GM19397 (cell line): Measurements from ENCODE around the gene FAM89B.

Experiments used
- ATAC-seq: cut with Tn5 transposase; IDR thresholded peaks from one replicate; pipeline ENCODE4 v1.9.1; 2021; ENCODE audit warnings: mild to moderate bottlenecking, moderate library complexity; ENCODE audit not compliant: unreplicated experiment

The FAM89B gene

DNA sequence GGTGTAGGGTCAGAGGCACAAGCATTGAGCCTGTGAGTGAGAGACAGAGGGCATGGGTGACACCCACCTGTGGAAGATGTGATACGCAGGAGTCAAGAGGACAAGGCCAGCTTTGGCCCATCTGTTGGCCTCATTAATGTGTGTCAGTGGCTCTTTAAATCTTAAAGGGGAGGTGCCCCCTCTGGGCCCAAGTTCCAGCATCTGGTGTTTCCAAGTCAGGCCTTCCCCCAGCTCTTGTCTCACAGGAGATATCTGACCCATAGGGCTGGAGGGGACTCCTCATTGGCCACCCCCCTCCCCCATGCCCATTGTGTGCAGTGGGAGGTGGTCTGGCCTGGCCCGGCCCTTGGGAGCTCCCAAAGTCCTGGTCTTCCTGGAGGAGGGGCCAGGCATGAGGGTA, 14.3 kb downstream of the FAM89B start:
- ATAC-seq: no peak

DNA sequence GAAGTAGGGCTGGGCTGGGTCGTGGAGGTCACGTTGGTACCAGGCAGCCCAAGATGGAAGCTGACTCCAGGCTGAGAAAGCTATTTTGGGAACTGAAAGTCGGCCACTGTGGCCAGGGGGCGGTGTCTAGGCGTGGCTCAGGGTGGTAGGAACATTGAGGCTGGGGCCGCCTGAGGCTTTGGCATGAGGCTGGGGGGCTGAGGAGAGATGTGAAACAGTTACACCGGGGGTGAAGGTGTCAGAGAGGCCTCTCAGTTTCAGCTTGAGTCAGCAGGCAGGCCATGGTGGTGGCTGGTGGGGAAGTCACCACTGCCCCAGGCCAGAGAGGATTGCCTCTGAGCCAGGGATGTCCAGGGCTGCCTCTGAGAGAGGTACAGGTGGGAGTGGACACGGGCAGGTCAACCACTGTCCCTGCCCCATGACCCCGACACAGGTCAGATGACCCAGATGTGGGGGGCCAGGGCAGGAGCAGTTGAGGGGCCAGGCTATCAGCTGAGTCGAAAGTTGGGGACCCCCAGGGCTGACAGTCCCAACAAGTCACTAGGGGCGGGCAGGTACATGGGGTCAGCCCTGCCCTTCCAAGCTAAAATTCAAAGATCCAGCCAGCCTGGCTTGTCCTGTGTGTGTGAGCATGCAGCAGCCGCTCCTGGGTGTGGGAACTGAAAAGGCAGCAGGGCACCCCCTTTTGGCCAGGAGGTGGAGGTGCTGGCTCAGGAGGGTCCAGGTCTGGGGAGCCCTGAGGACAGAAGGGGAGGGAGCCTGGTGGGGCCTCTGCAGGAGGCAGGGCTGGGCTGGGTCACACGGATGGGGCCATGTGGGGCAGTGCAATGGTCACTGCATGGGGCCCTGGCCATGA, 16.1 kb downstream of the FAM89B start:
- peak; percentile 65 for ATAC-seq

DNA sequence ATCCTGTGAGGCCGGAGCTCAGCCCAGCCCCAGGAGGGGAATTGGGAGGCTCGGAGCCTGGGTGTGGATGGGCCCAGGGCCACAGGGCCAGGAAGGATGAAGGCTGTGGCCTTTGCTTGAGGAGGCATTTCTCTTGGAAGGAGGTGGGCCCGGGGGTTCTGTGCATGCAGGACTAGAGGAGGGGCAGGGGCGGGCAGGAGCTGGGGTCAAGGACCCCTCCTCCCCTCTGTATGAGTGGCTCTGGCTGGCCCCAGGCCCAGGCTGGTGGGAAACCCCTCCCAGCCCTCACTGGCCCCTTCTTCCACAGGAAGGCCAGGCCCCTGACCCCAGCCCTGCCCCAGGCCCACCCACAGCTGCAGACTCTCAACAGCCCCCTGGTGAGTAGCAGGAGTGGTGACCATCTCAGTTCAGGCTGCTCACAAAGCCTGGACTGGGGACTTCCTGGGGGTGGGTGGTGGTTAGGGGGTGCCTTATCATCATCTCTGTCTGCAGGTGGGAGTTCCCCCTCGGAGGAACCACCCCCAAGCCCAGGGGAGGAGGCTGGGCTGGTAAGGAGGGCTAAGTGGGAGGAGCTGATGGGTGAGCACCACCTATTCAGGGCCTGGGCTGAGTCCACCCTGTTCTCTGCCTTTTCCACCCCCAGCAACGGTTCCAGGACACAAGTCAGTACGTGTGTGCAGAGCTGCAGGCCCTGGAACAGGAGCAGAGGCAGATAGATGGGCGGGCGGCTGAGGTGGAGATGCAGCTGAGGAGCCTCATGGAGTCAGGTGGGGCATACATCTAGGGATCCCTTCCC, 17.3 kb downstream of the FAM89B start:
- ATAC-seq: no peak

DNA sequence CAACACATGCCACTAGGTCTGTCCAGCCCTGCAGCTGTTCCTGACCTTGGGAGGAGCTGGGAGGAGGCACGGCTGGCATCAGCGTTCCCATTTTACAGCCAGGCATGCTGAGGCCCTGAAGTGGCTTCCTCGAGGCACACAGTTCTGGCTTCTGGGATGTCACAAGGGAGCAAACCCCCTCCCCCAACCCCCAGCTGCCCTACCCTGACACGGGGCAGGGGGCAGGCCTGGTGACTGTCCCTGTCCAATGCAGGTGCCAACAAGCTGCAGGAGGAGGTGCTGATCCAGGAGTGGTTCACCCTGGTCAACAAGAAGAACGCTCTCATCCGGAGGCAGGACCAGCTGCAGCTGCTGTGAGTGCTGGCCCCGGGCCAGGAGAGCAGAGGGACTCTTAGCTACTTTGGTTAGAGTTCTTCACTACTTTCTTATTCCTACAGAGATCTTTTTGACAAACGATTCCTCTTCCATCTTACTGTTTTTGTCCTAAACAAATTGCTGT, 18.0 kb downstream of the FAM89B start:
- no peak for ATAC-seq

DNA sequence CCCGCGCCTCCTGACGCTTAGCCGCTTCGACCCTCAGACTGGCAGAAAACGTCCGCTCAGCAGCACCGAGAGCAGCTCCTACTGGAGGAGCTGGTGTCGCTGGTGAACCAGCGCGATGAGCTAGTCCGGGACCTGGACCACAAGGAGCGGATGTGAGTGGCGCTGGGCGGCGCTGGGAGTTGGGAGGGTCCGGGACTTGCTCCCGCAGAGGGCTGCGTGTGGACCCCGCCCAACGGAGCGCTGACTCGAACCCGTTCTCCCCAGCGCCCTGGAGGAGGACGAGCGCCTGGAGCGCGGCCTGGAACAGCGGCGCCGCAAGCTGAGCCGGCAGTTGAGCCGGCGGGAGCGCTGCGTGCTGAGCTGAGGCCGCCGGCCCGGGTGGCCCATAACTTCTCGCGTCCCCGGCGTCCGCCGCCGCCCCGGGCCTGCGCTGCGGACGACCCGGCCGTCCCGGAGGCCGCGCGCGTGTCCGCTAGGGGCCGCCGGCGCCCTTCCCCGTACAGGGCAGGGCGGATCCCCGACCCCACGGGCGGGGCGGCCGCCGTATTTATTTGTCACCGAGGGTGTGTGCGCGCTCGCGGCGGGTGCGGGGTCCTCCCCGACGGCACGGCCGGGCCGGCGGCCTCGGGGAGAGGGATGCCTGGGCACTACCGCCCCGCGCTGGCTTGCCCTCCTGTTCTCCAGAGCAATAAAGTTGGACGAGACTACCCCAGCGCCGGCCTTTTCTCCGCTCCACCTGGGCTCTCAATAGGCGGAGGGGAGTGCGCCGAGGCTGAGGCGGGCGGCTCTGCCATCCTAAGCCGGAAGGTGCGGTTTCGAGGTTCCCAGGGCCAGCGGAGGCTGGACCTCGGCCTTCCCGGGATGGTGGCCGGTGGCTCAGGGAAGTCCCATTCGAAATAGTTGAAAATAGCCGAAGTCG, 19.9 kb downstream of the FAM89B start:
- no peak for ATAC-seq

DNA sequence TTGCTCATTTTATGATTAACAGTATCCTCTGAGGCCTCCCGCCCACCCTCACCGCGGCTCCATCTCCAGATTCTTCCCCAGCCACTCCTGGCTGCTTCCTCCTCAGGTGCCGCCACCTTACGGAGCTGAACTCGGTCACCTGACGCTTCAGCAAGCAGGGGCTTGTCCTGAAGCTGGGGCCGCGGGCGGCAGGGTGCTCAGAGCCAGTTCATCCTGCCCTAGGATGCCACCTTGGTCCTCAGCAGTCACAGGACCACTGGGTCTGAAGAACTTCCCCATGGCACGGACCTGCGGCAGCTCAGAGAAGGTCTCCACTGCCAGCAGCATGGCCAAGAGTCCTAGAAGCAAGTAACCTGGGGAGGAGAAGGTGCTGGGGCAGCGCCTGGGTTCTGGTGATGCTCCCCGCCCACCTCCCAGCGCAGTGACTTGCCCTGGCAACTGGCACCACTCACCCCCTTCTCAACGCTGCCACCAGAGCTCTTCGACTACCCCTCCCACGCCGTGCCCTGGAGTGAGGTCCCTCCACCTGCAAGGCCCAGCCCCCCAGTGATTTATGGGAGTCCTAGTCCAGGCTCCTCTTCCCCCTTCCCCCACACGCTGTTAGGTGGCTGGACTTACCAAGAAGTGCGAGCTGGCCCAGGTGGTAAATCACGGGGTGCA, 20.6 kb downstream of the FAM89B start:
- ATAC-seq: no peak

DNA sequence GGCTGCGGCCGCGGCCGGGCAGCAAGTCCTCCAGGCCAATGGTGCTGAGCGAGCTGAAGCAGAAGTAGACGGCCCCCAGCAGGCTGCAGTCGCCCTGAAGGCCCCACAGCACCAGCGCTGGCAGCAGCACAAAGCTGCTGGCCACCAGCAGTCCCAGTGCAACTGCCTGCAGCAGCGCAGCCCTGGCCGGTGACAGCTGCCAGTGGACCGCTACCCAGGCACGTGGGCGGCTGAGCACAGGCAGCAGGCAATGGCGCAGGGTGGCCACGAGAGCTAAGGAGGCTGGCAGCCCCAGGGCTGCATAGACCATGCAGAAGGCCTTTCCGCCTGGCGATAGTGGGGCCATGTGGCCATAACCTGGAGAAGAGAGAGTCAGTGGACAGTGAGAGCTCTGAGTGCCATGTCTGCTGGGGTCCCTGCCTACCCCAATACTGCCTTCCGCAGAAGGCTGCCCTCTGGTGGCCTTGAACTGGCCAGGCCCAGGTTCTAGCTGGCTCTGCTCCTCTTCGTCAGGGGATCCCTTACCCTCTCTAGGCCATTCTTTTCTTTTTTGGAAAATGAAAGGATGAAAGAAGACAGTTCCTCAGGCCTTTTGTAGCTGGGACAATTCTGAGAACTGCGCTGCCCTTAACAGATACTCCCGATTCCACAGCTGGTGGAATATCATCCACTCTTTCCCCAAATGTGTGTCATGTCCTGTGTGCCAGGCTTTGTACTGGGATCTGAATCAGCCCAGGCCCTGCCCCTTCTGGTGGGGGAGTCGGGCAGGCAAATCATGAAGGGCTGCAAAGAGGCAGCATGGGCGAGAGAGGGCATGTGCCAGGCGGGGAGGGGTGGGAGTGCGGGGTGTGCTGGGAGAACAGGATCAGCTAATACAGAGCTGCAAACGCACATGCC, 21.4 kb downstream of the FAM89B start:
- no peak for ATAC-seq

DNA sequence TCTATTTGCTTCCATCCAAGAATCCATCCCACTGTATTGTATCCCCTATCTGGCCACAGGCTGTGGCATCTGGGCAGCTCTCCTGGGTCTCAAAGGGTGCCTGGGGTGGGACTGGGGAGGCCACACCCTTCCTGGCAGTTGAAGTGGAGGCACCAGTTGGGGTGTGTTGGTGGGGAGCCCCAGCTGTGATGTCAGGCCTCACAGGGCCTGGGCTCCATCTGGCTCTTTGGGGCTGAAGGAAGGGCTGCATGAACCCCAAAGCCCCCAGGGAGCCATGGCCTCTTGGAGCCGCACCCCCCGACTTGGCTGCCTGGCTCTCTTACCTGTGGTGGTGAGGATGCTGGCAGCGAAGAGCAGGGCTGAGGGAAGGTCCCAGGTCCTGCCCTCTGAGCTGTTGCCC, 22.8 kb downstream of the FAM89B start:
- ATAC-seq: no peak

DNA sequence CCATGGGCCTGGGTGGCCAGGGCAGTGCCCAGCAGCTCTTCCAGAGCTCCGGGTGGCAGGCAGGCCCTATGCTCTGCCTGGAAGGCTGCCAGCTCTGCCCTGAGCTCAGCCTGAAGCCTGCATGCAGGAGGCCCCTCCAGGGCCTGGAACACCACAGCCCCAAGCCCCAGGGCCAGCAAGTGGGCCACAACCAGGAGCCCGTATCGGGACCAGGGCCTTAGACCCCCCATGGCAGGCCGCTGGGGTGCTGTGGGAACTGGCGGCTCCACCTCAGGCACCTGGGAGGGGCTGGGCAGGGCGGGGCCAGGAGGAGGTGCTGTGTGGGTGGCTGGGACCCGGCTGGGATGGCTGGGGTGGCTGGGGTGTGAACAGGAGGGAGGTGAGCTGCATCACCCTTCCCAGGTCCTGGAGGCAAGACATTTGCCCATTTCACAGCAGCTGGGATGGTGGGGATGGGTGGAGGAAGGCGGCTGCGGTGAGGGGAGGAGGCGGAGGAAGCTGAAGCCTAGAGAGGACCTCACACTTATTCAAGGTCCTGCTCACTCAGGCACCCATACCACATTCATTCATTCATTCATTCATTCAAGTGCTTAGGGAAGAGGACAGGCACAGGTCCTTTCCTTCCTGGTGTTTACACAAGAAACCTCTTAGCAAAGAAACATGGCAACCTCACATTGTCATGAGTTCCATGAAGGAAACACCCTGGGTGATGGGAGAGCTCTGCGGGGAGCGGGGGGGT, 23.4 kb downstream of the FAM89B start, which contains the start of gene KCNK7:
TSS of gene KCNK7 (minus strand) at position 258 of the 739 bp plus-strand sequence. CDS start at position 230, 28 bp downstream.
- ATAC-seq: no peak

DNA sequence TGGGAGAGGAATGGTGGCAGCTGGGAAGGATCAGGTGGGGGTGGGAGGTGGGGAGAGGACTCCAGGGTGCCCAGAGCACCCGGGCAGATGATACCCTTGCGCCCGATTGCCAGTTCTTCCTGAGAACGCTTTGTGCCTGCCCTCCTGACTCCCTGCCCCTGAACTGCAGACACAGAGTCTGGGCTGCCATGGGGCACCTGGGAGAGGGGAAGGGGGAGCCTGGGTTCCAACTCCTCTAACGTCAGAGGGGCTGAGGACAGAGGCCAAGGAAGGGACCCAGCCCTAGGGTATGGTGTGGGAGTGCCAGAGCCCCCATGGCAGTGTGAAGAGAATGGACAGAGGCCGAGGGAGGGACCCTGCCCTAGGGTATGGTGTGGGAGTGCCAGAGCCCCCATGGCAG, 24.2 kb downstream of the FAM89B start:
- no peak for ATAC-seq

DNA sequence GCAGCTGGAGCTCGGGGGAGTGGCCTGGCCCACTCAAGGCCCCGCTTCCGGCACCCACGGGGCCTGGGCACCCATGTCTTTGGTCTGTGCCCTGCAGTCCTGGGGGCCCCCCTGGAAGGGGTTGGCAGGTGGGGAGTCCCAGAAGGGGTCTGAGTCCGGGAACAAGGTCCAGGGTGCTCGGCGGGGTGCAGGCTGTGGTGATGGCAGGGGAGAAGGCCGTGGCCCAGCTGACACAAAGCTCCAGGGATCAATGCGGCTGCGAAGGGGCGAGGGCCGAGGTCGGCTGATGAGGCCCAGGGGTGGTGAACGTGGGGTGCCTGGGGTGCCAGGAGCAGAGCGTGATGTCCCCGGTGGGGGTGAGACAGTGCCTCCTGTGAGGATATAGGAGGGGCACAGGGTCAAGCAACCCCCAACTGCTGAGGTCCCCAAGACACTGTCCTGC, 25.9 kb downstream of the FAM89B start:
- ATAC-seq: no peak

DNA sequence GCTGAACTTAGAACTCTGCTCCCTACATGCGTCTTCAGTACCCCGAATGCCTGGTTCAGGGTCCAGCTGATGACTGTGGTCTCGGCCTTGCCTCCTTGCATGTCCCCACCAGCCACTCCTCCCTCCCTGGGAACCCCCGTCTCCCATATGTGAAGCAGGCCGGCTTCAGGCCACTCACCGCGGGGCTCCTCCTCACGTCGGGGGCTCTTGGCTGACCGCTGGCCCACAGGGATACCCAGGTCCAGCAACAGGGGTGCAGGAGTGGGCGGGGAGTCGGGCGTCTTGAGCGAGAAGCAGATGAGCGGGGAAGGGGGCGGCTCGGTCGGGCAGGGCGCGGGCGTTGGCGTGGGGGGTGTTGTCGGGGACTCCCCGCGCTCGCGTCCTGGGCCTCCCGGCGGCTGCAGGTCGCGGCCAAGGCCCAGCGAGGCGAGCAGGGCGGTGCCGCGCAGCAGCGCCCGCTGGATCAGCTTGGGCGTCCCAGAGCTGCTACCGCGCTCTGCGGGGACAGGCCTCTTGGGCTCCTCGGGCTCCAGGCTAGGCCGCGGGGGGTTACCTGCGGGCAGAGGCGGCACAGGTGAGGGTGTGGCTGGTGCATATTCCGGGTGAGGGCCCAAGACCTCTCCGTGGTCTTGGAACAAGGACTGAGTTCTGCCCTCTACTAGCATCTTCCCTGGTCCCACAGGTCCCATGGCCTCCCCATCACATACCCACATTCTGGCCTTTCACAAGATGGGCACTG, 27.0 kb downstream of the FAM89B start:
- ATAC-seq: no peak

DNA sequence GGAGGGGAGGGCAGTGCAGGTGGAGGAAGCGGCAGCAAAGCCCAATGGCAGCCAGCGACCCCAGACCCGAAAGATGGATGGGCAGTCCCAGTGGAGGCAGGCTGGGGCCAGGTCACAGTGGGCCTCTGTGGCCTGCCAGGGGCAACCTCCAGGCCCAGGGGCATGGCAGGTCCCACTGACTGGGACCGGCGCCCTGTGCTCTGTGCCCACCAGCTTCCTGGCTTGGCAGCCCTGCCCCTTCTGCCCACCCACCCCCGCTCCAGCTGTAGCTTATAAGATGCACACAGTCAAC, 27.6 kb downstream of the FAM89B start:
- no peak for ATAC-seq

DNA sequence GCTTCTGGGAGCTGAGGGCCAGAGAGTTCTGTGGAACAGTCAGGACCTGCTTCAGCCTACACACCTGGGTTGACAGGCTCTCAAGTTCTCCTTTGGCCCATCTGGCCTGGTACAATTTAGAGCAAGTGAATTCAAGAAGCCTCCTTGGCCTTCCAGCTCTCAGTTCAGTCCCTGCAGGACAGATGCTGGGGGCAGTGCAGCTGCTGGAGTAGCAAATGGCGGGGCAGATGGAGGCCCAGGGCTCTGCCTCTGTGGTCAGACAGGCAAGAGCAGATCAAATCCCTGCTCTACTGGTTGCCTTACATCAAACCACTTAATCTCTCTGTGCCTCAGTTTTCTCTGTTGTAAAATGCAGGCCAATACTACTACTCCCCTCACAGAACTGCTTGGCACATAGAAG, 31.9 kb downstream of the FAM89B start:
- ATAC-seq: no peak

DNA sequence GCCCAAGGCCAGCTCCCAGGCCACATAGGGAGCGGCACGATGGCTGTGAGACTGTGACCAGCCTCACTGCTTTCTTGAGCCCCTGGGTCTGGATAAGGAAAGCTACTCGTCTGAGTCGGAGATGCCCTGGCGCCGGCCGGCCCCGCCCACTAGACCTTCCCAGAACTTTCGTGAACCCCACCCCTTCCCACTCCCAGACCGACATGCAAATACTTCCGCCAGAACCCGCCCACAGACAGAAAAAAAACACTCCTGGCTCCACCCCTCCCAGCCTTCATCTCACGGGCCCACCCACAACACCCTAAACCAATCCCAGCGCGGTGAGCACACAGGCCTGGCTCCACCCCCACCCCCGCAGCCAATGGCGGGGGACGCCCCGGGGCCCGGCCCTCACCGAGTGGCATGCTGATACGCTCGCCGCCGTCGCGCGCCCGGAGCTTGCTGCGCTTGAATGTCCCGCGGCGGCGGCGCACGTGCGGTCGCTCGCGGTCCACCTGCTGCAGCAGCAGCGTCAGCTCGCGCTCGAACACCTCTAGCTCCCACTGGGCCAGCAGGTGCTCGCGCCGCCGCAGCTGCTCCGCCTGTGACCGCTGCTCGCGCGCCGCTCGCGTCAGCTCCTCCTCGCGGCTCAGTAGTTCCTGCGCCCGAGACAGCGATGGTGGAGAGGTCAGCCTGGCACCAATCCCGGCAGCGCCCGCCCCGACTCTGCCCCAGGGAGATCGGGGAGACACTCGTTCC, 34.7 kb downstream of the FAM89B start:
- no peak for ATAC-seq

DNA sequence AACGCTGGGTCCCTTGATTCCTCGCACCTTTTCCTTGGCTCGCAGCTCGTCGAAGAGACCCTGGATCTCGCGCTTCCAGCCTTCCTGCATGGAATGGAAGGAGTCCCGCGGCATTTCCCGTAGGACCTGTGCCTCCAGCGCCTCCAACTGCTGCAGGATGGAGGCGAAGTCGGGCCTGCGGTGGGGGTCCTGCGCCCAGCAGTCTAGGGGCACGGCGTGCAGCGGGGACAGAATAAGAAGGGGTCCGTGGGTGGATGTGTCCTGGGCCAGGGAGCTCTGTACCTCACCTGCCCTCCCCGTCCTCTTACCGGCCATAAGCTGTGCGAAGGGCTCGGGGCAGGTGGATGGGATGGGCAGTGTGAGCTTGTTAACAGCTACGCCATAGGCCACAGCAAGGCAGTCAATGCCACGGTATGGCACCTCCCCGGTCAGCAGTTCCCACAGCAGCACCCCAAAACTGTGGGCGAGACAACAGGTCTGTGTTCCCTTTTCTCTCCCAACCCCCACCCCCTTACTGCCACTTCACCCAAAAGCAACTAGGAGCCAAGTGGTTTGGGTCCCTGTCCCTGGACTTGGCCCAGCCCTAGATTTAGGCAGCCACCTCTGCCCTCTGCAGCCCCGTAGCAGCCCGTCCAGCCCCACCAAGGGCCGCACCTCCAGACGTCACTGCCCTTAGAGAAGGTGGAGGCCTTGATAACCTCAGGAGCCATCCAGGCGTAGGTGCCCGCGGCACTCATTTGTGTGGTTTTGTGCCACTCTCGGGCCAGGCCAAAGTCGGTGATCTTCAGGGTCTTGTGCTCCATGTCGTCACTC, 35.5 kb downstream of the FAM89B start:
- no peak for ATAC-seq

DNA sequence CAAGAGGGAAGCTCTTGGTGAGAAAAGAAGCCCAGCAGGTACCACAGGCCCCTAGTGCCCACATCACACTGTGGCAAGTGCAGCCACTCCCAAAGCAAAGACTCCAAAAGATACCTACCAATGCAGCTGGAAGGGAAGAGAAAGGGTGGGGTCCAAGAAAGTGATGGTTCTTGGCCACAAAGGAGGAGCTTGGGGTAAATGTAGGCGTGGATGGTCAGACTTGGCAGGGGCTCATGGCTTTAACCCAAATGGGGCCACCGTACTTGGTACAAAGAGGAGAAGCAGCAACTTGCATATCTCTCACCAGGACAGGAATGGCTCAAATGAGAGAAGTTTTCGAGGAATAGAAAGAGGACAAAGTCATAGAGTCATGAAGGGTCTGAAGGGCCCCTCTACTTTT, 36.9 kb downstream of the FAM89B start:
- ATAC-seq: no peak
